ENCODE results near the gene MRPL49. TPM values are rescaled to one million over a fixed set of nuclear protein-coding genes. Genes with fewer than 3 reads are reported as not detected.

MRPL49 gene
- total RNA-seq (2022; extraction: Qiagen RNA extraction), result 68.5 to 73.4 TPM (median 70.9 TPM) in 5 replicates

DNA sequence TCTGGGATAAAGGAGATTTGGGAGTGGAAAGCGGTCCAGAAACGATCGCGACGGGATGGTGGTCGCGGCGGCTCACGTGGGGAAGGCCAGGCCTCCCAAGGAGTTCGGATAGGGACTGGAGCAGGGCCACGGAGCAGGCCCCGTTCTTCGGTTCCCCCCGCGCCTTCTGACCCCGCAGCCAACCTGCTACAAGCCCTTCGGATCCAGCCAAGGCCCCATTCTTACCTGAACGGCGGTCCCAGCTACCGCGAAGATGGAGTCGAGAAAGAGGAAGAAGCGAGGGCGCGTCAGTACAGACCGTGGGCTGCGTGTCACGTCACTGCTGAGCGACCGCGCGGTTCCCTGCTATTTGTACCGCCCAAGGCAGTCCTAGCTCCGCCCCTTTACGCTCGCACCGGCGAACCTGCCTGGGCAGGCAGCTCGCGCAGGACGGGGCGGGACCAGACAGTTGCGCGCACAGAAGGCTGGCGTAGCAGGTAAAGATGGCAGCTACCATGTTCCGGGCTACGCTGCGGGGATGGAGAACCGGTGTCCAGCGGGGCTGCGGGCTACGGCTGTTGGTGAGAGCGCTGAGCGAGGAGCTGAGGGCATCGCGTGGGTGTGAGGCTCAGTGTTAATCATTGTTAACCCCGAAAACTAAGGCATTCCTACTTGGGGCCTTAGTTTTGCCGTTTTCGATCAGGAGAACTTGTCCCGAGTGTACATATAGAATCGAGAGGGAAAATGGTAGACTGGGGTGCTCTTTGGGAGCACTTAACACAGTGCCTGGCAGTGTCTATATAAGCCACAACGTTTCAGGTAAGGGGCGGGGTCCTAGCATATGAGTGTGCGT lies at the start of gene MRPL49, which contains the start of gene FAU:
Gene MRPL49 (plus strand): TSS at position 457 of the 832 bp plus-strand sequence. CDS start 26 bp downstream, at position 483.
Gene FAU (minus strand): TSS at position 270 of the 832 bp plus-strand sequence. CDS start 321 bp downstream, outside the sequence.

GRCh38 chr11:65083834-65084597 lies 38.1 kb upstream of the MRPL49 start, which contains the start of the genes CDCA5 and ZFPL1:
Gene CDCA5, minus strand, starts transcription at chr11:65084040. Its CDS starts 62 bp downstream, at chr11:65083978.
Gene ZFPL1, plus strand, starts transcription at chr11:65084222. Its CDS starts 477 bp downstream, at chr11:65084699.

DNA sequence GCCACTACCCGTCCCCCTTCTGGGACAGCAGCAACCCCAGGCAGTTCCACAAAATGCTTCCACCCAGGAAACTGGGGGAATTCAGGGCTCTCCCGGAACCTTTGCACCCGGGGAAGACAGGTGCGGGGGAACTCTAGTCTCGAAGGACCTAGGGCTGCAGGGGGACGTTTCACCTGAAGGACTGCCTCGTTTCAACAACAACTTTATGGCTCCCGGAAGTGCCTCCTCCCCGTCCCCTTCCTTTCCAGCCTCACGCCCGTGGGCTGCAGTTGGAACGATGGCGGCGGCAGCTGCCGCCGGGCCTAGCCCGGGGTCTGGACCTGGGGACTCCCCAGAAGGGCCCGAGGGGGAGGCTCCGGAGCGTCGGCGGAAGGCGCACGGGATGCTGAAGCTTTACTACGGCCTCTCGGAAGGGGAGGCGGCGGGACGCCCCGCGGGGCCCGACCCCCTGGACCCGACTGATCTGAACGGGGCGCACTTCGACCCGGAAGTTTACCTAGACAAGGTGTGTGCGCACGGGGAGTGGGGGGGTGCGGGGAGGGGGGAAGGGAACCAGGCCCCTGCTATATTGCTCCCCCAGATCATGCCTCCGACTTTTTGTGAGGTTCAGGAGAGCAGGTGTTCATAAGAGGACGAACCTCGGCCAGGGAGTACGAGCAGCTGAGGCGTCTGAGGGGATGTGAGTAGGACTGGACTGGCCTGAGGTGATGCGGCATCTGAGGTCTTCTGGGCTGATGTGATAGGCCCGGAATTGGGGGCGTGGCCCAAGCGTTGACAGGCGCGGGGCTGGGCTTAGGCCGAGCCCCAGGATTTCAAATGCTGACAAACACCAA lies 25.9 kb upstream of the MRPL49 start, which contains the start of gene VPS51:
Gene VPS51 (plus strand): TSS at position 241 of the 833 bp plus-strand sequence. CDS start 37 bp downstream, at position 278.

DNA sequence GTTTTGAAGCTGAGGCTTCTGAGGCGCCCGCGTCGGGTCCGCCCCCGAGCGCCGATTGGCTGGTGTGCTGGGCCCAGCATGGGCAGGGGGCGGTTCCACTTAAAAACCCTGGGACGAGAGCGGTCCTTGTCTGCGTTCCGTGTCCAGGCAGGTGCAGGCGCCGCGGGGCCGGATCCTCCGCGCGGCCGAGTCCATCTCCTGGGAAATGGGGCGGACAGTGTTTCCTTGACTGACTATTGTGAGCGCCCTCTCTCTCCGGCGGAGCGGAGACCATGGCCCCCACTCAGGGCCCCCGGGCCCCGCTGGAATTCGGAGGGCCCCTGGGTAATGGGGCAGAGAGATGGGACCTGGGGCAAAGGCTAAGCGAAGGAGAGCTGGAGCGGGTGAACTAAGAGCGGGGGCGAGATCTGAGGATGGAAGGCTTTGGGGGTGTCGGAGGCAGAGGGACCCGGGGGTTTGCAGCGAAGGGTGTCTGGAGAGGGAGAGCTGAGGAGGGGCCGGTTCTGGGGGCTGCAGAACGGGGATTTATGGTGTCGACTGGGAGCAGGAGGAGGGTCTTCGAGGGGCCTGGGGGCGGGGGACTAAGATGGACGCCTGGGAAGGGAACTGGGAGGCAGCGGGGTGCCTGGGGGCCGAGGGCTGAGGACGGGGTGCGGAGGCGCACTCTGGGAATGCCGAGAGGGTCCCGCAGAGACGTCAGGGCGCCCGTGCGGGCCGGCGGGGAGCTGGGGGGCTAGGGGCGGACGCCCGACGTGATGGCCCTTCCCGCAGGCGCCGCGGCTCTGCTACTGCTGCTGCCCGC lies 10.2 kb upstream of the MRPL49 start, which contains the start of gene TM7SF2:
Gene TM7SF2 (plus strand): TSS at position 129 of the 802 bp plus-strand sequence. CDS start 144 bp downstream, at position 273.

DNA sequence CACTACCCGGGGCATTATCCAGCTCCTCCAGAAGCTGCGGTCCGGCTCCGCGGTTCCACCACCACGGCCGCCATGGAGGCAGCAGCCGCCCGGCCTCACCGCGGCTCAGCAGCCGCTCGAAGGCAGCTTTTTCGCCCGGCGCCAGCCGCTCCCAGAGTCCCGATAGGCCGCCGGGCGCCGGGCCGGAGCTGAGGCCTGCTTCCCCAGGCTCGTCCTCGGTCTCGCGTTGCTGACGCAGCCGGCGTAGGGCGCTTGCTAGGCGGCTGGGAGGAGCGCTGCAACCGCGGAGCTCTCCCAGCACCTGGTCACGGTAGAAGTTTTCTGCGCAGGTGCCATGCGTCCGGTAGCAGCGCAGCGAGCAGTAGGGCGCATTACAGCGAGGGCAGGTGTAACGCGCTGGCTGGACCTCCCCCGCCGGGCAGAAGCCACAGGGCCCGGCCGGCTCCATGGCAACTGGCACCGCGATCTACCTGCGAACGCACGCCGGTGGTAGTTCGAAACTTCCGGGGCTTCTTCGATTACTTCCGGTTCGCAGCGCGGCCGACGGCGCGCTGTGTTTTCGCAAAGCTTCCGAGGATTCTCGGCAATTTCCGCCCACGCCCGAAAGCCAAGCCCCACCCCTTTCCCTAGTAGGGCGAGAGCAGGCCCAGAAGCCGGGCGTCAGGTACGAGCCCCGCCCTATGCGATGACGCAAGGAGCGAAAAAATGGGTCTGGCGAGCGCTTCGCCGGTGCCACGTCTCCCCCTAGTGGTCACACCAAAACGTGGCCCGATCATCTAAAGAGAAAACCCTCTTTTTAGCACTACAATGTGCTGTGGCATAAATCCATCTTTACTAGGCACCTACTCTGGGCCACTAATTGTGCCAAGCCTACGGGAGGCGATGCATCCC lies 4.7 kb upstream of the MRPL49 start, which contains the start of gene ZNHIT2:
Gene ZNHIT2 (minus strand): TSS at position 496 of the 891 bp plus-strand sequence. CDS start 48 bp downstream, at position 448.

GRCh38 chr11:65134240-65134951 lies 12.3 kb downstream of the MRPL49 start, which contains the start of gene SYVN1:
Gene SYVN1, minus strand, starts transcription at chr11:65134519. Its CDS starts 918 bp downstream, at chr11:65133601.

GRCh38 chr11:65170058-65170534 lies 48.0 kb downstream of the MRPL49 start, which contains the start of gene SPDYC:
Gene SPDYC, plus strand, starts transcription at chr11:65170233. Its CDS starts 1,125 bp downstream, at chr11:65171358.

Other genes with a start within 250 kb of the MRPL49 start
- 94.9 to 123 TPM (median 115 TPM) in 5 replicates for gene EHD1, start 243.7 kb upstream of the MRPL49 start, total RNA-seq (2022; extraction: Qiagen RNA extraction)
- gene ATG2A, start 205.1 kb upstream of the MRPL49 start, total RNA-seq (2022; extraction: Qiagen RNA extraction), result 11.8 to 22.6 TPM (median 21.0 TPM) in 5 replicates
- 3.2 to 5.4 TPM (median 4.7 TPM) in 5 replicates for gene PPP2R5B, start 197.6 kb upstream of the MRPL49 start, total RNA-seq (2022; extraction: Qiagen RNA extraction)
- not detected in 5 replicates for gene GPHA2, start 186.4 kb upstream of the MRPL49 start, total RNA-seq (2022; extraction: Qiagen RNA extraction)
- gene MAJIN, start 150.2 kb upstream of the MRPL49 start, total RNA-seq (2022; extraction: Qiagen RNA extraction), result not detected in 5 replicates
- gene BATF2, start 125.3 kb upstream of the MRPL49 start, total RNA-seq (2022; extraction: Qiagen RNA extraction), result 0.71 to 1.1 TPM (median 0.85 TPM) in 5 replicates
- 175 to 188 TPM (median 183 TPM) in 5 replicates for gene ARL2, start 108.2 kb upstream of the MRPL49 start, total RNA-seq (2022; extraction: Qiagen RNA extraction)
- gene SNX15, start 94.9 kb upstream of the MRPL49 start, total RNA-seq (2022; extraction: Qiagen RNA extraction), result 19.9 to 24.2 TPM (median 23.1 TPM) in 5 replicates
- gene SAC3D1, start 81.1 kb upstream of the MRPL49 start, total RNA-seq (2022; extraction: Qiagen RNA extraction), result 34.7 to 55.9 TPM (median 53.9 TPM) in 5 replicates
- not detected in 5 replicates for gene NAALADL1, start 63.8 kb upstream of the MRPL49 start, total RNA-seq (2022; extraction: Qiagen RNA extraction)
- 57.4 to 76.9 TPM (median 71.1 TPM) in 5 replicates for gene CDCA5, start 38.3 kb upstream of the MRPL49 start, total RNA-seq (2022; extraction: Qiagen RNA extraction)
- 31.8 to 34.2 TPM (median 32.7 TPM) in 5 replicates for gene ZFPL1, start 38.1 kb upstream of the MRPL49 start, total RNA-seq (2022; extraction: Qiagen RNA extraction)
- 50.7 to 52.5 TPM (median 51.8 TPM) in 5 replicates for gene VPS51, start 26.1 kb upstream of the MRPL49 start, total RNA-seq (2022; extraction: Qiagen RNA extraction)
- gene TM7SF2, start 10.4 kb upstream of the MRPL49 start, total RNA-seq (2022; extraction: Qiagen RNA extraction), result 4.9 to 8.6 TPM (median 5.3 TPM) in 5 replicates
- gene ZNHIT2, start 4.6 kb upstream of the MRPL49 start, total RNA-seq (2022; extraction: Qiagen RNA extraction), result 13.6 to 22.7 TPM (median 21.9 TPM) in 5 replicates
- gene FAU, start 187 bp upstream of the MRPL49 start, total RNA-seq (2022; extraction: Qiagen RNA extraction), result 820 to 1,063 TPM (median 1,025 TPM) in 5 replicates
- gene SYVN1, start 12.2 kb downstream of the MRPL49 start, total RNA-seq (2022; extraction: Qiagen RNA extraction), result 27.8 to 40.9 TPM (median 37.6 TPM) in 5 replicates
- gene SPDYC, start 47.9 kb downstream of the MRPL49 start, total RNA-seq (2022; extraction: Qiagen RNA extraction), result not detected in 5 replicates
- 90.3 to 122 TPM (median 113 TPM) in 5 replicates for gene CAPN1, start 59.6 kb downstream of the MRPL49 start, total RNA-seq (2022; extraction: Qiagen RNA extraction)
- 10.9 to 15.8 TPM (median 13.9 TPM) in 5 replicates for gene POLA2, start 139.6 kb downstream of the MRPL49 start, total RNA-seq (2022; extraction: Qiagen RNA extraction)
- gene CDC42EP2, start 192.5 kb downstream of the MRPL49 start, total RNA-seq (2022; extraction: Qiagen RNA extraction), result 14.6 to 19.3 TPM (median 17.1 TPM) in 5 replicates
- gene DPF2, start 211.5 kb downstream of the MRPL49 start, total RNA-seq (2022; extraction: Qiagen RNA extraction), result 38.9 to 43.3 TPM (median 39.7 TPM) in 5 replicates
- gene TIGD3, start 232.4 kb downstream of the MRPL49 start, total RNA-seq (2022; extraction: Qiagen RNA extraction), result 0.42 to 0.92 TPM (median 0.82 TPM) in 5 replicates